WTC11 (cell line): Measurements from ENCODE around the gene LHX4. TPM values are rescaled to one million over a fixed set of nuclear protein-coding genes. Genes with fewer than 3 reads are reported as not detected.

Source experiments
- ATAC-seq: fragments of 200-7000 bp; cut with Tn5 transposase; 2 replicates; pipeline ENCODE4 v1.10.0; 2021; ENCODE audit warnings: mild to moderate bottlenecking, moderate library complexity
- CTCF ChIA-PET: fragments of 300-600 bp; sonication (Branson Sonifier 250); formaldehyde crosslinking; loops from one replicate; lab custom pipeline; 2021; ENCODE audit warnings: antibody characterized with exemption; lab: Charles Lee
- POLR2A ChIA-PET: fragments of 350-600 bp; sonication (Branson Sonifier 250); formaldehyde crosslinking; loops from one replicate; lab custom pipeline; 2021; ENCODE audit warnings: antibody characterized with exemption; lab: Charles Lee
- DNase-seq: peaks from one replicate; pipeline ENCODE4 v3.0.0; 2021; ENCODE audit warnings: low spot score
- H3K27ac Mint-ChIP-seq: 2 replicates; pipeline ENCODE4 v1.8.0; 2021; ENCODE audit warnings: mixed read lengths
- H3K27me3 Mint-ChIP-seq: 2 replicates; pipeline ENCODE4 v1.8.0; 2021; ENCODE audit warnings: low read depth, mild to moderate bottlenecking, moderate library complexity, mixed read lengths
- H3K36me3 Mint-ChIP-seq: 2 replicates; pipeline ENCODE4 v1.8.0; 2021; ENCODE audit warnings: mixed read lengths
- H3K4me1 Mint-ChIP-seq: 2 replicates; pipeline ENCODE4 v1.8.0; 2022; ENCODE audit warnings: mixed read lengths
- H3K4me3 Mint-ChIP-seq: 2 replicates; pipeline ENCODE4 v1.8.0; 2021; ENCODE audit warnings: mild to moderate bottlenecking, moderate library complexity, mixed read lengths
- H3K9me3 Mint-ChIP-seq: 2 replicates; pipeline ENCODE4 v1.8.0; 2021; ENCODE audit warnings: mixed read lengths
- CDX4 ChIP-seq: fragments of 250-450 bp; sonication (Bioruptor Pico); IDR thresholded peaks from 2 replicates; pipeline ENCODE4 v1.9.0; 2021; ENCODE audit warnings: moderate library complexity, mild to moderate bottlenecking, inconsistent platforms, borderline replicate concordance
- CTCF ChIP-seq: fragments of 200-600 bp; IDR thresholded peaks from 2 replicates; pipeline ENCODE4 v1.8.0; 2022; ENCODE audit warnings: antibody characterized with exemption
- E2F4 ChIP-seq: sonication (generic); formaldehyde crosslinking; IDR thresholded peaks from 2 replicates; pipeline ENCODE4 v1.8.1; 2022; ENCODE audit warnings: low read depth, mild to moderate bottlenecking, moderate library complexity, missing genetic modification reagents, borderline replicate concordance
- NFYB ChIP-seq: sonication (generic); formaldehyde crosslinking; conservative IDR thresholded peaks from 2 replicates; pipeline ENCODE4 v1.8.0; 2022; ENCODE audit warnings: low read depth, missing genetic modification reagents
- NR2C2 ChIP-seq: sonication (generic); formaldehyde crosslinking; IDR thresholded peaks from 2 replicates; pipeline ENCODE4 v1.8.0; 2022; ENCODE audit warnings: mild to moderate bottlenecking, missing genetic modification reagents
- PREB ChIP-seq: sonication (generic); formaldehyde crosslinking; IDR thresholded peaks from 2 replicates; pipeline ENCODE4 v1.8.1; 2022; ENCODE audit warnings: mild to moderate bottlenecking, missing genetic modification reagents, moderate library complexity, borderline replicate concordance
- SP1 ChIP-seq: sonication (generic); formaldehyde crosslinking; conservative IDR thresholded peaks from 2 replicates; pipeline ENCODE4 v1.8.1; 2022; ENCODE audit warnings: missing genetic modification reagents
- TCF7 ChIP-seq: sonication (generic); formaldehyde crosslinking; IDR thresholded peaks from 2 replicates; pipeline ENCODE4 v1.8.0; 2022; ENCODE audit warnings: mild to moderate bottlenecking, low read depth, missing genetic modification reagents, moderate library complexity
- TEAD1 ChIP-seq: sonication (generic); formaldehyde crosslinking; IDR thresholded peaks from 2 replicates; pipeline ENCODE4 v1.8.0; 2022; ENCODE audit warnings: mild to moderate bottlenecking, missing genetic modification reagents
- ZMAT4 ChIP-seq: fragments of 250-450 bp; sonication (Bioruptor Pico); IDR thresholded peaks from 2 replicates; pipeline ENCODE4 v1.9.0; 2021; ENCODE audit warnings: mild to moderate bottlenecking
- ZNF317 ChIP-seq: sonication (generic); formaldehyde crosslinking; IDR thresholded peaks from 2 replicates; pipeline ENCODE4 v1.8.1; 2023; ENCODE audit warnings: low read depth, mild to moderate bottlenecking, moderate library complexity, missing genetic modification reagents, borderline replicate concordance
- ZNF396 ChIP-seq: fragments of 250-450 bp; sonication (Bioruptor Pico); IDR thresholded peaks from 2 replicates; pipeline ENCODE4 v1.8.0; 2021; ENCODE audit warnings: mild to moderate bottlenecking, moderate library complexity, borderline replicate concordance
- ZNF425 ChIP-seq: fragments of 250-450 bp; sonication (Bioruptor Pico); conservative IDR thresholded peaks from 2 replicates; pipeline ENCODE4 v1.9.0; 2021; ENCODE audit warnings: mild to moderate bottlenecking
- total RNA-seq: library from RNA; stranded (reverse); gene quantifications from 3 replicates; pipeline ENCODE4 v1.2.3, GENCODE V29; 2021

Gene LHX4
- total RNA-seq, 1 experiment from 2014 or later: 19.2 TPM

GRCh38 chr1:180251526-180252305 is 21.7 kb downstream of the LHX4 start:
- Mint-ChIP-seq H3K4me3 (no peak overlapping the region), H3K4me1 (peaks cover 56% of the 10 kb centered on the region), H3K36me3 (no peaks in the 10 kb centered on the region), H3K9me3 (no peaks in the 10 kb centered on the region), H3K27ac (no peak overlapping the region; the same call in 1 of the 2 replicates), H3K27me3 (no peaks in the 10 kb centered on the region)
- ChIA-PET CTCF (interaction anchor here (1.2 to 2.3 kb wide), 3 partner anchors 10 to 102 kb away, joined by 3 to 16 read pairs (median 4); no protein-coding TSS in a partner anchor), POLR2A (no interaction called here)
- ATAC-seq (no peak), DNase-seq (no peak)
- no peak for TF ChIP-seq SP1 (CRISPR knock-in tag)
- TF ChIP-seq ZMAT4: no peak
- TF ChIP-seq ZNF425 (CRISPR knock-in tag): no peak
- no peak for TF ChIP-seq TCF7
- no peak for TF ChIP-seq CDX4 (CRISPR knock-in tag)
- TF ChIP-seq NFYB (CRISPR knock-in tag): no peak
- TF ChIP-seq E2F4: no peak
- no peak for TF ChIP-seq PREB (CRISPR knock-in tag)
- TF ChIP-seq ZNF317 (CRISPR knock-in tag): no peak
- TF ChIP-seq NR2C2 (CRISPR knock-in tag): no peak
- TF ChIP-seq TEAD1 (CRISPR knock-in tag): no peak
- TF ChIP-seq CTCF: no peak
- TF ChIP-seq ZNF396: no peak

- CTCF ChIA-PET: interaction anchor here (0.6 to 3.3 kb wide), 31 partner anchors 9 to 438 kb away, joined by 3 to 31 read pairs (median 5); partner anchors contain the start of genes ACBD6 and LHX4
- no peaks in the 10 kb centered on the region for H3K27me3 Mint-ChIP-seq
- peak; percentile 92 for DNase-seq
- H3K27ac Mint-ChIP-seq: no peak overlapping the region; the same call in 1 of the 2 replicates
- POLR2A ChIA-PET: no interaction called here
- TF ChIP-seq CTCF: peak; percentile 86
- TF ChIP-seq ZNF425 (CRISPR knock-in tag): no peak
- peaks cover 4% of the 10 kb centered on the region; the same call in 1 of the 2 replicates for H3K36me3 Mint-ChIP-seq
- ATAC-seq: peak; percentile 54
- peaks cover 48% of the 10 kb centered on the region for H3K4me1 Mint-ChIP-seq
- H3K9me3 Mint-ChIP-seq: no peaks in the 10 kb centered on the region
- no peak overlapping the region for H3K4me3 Mint-ChIP-seq
These were observed 22.8 kb downstream of the LHX4 start for GRCh38 chr1:180252638-180253536.
